Loucy (cell line): ENCODE measurements around the gene DPYSL4.

ENCODE experiments used
- H2AFZ ChIP-seq: fragments of 200-600 bp; sonication (generic); 2 replicates; pipeline ENCODE4 v1.6.0; 2016; ENCODE audit warnings: antibody characterized with exemption, mild to moderate bottlenecking, low read length, moderate library complexity
- H3F3A ChIP-seq: fragments of 200-600 bp; 2 replicates; pipeline ENCODE4 v1.6.0; 2016; ENCODE audit warnings: antibody characterized with exemption, low read depth, mild to moderate bottlenecking
- H3K27me3 ChIP-seq: fragments of 200-600 bp; sonication (generic); 2 replicates; pipeline ENCODE4 v1.6.1; 2014; ENCODE audit warnings: low read length, mild to moderate bottlenecking; ENCODE audit not compliant: insufficient read depth, poor library complexity, severe bottlenecking
- H3K36me3 ChIP-seq: fragments of 200-600 bp; sonication (generic); 2 replicates; pipeline ENCODE4 v1.6.1; 2016; ENCODE audit warnings: low read length; ENCODE audit not compliant: insufficient read depth
- H3K4me1 ChIP-seq: fragments of 200-600 bp; sonication (generic); 2 replicates; pipeline ENCODE4 v1.5.1; 2014; ENCODE audit warnings: low read length, mild to moderate bottlenecking; ENCODE audit not compliant: insufficient read depth, poor library complexity, severe bottlenecking
- H3K4me2 ChIP-seq: fragments of 200-600 bp; sonication (generic); 2 replicates; pipeline ENCODE4 v1.6.0; 2014; ENCODE audit warnings: antibody characterized with exemption, low read length, low read depth, mild to moderate bottlenecking; ENCODE audit not compliant: poor library complexity, severe bottlenecking
- H3K4me3 ChIP-seq: fragments of 200-600 bp; sonication (generic); 2 replicates; pipeline ENCODE4 v1.5.1; 2014; ENCODE audit warnings: low read length, mild to moderate bottlenecking, mixed read lengths; ENCODE audit not compliant: poor library complexity, severe bottlenecking
- H3K79me2 ChIP-seq: fragments of 200-600 bp; sonication (generic); 2 replicates; pipeline ENCODE4 v1.6.1; 2014; ENCODE audit warnings: low read length; ENCODE audit not compliant: insufficient read depth
- H3K9ac ChIP-seq: fragments of 200-600 bp; sonication (generic); 2 replicates; pipeline ENCODE4 v1.6.0; 2014; ENCODE audit warnings: mild to moderate bottlenecking, low read depth, low read length, moderate library complexity; ENCODE audit not compliant: poor library complexity, severe bottlenecking
- H3K9me2 ChIP-seq: fragments of 200-600 bp; sonication (generic); replicated peaks from 2 replicates; pipeline ENCODE4 v1.6.1; 2016; ENCODE audit warnings: low read depth, low read length, mixed read lengths
- H3K9me3 ChIP-seq: fragments of 200-600 bp; sonication (generic); 2 replicates; pipeline ENCODE4 v1.6.1; 2014; ENCODE audit warnings: mild to moderate bottlenecking, antibody characterized with exemption, low read length, low read depth; ENCODE audit not compliant: insufficient read depth
- H4K20me1 ChIP-seq: fragments of 200-600 bp; sonication (generic); 2 replicates; pipeline ENCODE4 v1.6.0; 2014; ENCODE audit warnings: antibody characterized with exemption, low read length, mild to moderate bottlenecking; ENCODE audit not compliant: insufficient read depth, poor library complexity, severe bottlenecking
- EZH2phosphoT487 ChIP-seq: fragments of 200-600 bp; IDR thresholded peaks from 2 replicates; pipeline ENCODE4 v1.6.1; 2018; ENCODE audit warnings: antibody characterized with exemption, mild to moderate bottlenecking, moderate library complexity, borderline replicate concordance
- TF ChIP-seq, protein P1 (sequence below): fragments of 200-600 bp; sonication (generic); conservative IDR thresholded peaks from 2 replicates; pipeline ENCODE4 v1.5.1; 2014; ENCODE audit warnings: mild to moderate bottlenecking, antibody characterized with exemption, low read length

Gene DPYSL4

DNA sequence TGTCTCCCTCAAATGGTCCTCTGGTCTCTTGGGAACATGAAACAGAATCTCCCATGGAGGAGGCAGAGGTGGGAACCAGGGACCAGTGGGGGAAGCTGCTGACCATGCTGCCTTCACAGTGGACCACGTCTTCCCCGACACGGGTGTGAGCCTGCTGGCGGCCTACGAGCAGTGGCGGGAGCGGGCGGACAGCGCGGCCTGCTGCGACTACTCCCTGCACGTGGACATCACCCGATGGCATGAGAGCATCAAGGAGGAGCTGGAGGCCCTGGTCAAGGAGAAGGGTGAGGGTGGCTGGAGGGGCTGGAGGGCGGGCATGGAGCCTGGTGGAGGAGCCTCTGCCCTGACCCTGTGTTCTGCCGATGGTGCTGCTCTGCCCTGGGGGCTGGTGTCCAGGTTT is 8.0 kb downstream of the DPYSL4 start:
- no peaks in the 10 kb centered on the region for H3K79me2 ChIP-seq
- H4K20me1 ChIP-seq, result no peaks in the 10 kb centered on the region
- no peaks in the 10 kb centered on the region for H3K36me3 ChIP-seq
- no peak overlapping the region for H2AFZ ChIP-seq
- TF ChIP-seq, protein P1, sequence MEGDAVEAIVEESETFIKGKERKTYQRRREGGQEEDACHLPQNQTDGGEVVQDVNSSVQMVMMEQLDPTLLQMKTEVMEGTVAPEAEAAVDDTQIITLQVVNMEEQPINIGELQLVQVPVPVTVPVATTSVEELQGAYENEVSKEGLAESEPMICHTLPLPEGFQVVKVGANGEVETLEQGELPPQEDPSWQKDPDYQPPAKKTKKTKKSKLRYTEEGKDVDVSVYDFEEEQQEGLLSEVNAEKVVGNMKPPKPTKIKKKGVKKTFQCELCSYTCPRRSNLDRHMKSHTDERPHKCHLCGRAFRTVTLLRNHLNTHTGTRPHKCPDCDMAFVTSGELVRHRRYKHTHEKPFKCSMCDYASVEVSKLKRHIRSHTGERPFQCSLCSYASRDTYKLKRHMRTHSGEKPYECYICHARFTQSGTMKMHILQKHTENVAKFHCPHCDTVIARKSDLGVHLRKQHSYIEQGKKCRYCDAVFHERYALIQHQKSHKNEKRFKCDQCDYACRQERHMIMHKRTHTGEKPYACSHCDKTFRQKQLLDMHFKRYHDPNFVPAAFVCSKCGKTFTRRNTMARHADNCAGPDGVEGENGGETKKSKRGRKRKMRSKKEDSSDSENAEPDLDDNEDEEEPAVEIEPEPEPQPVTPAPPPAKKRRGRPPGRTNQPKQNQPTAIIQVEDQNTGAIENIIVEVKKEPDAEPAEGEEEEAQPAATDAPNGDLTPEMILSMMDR, result no peak
- no peak for TF ChIP-seq EZH2phosphoT487
- no peaks in the 10 kb centered on the region for H3K27me3 ChIP-seq
- H3K4me2 ChIP-seq, result no peak overlapping the region
- no peak overlapping the region for H3K4me3 ChIP-seq
- no peaks in the 10 kb centered on the region for H3F3A ChIP-seq
- no peaks in the 10 kb centered on the region for H3K9me3 ChIP-seq
- no peak overlapping the region for H3K9ac ChIP-seq
- no peaks in the 10 kb centered on the region for H3K9me2 ChIP-seq
- no peaks in the 10 kb centered on the region for H3K4me1 ChIP-seq

DNA sequence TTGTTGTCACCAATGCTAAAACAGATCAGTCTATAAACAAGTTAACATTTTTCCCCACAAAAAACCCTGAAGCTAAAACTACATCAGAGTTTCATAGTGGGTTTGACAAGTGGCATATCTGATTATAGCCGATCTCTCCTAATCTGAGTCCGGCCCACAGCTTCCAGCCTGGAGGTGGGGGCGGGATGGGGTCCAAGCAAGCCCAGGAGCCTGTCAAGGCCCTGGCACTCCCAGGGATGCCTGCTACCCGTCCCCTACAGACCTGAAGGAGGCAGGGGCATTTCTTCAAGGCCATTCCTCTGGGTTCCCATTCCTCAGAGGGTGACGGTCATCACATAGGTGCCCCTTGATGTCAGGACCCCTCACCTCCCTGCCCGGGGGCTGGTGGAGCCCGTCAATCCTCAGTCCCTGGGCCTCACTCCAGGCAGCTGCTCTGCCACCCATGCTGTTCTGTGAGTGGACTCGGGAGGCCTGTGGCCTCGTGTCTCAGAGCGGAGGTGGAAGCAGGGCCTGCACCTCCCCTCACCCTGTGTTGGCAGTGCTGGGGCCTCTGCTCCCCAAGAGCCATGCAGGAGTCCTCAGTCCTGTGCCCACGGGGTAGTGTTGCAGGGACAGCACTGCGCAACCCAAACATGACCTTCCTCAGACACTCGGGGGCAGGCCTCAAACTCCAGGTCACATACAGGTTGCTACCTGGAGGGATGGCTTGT is 8.8 kb downstream of the DPYSL4 start:
- H3K79me2 ChIP-seq, result no peaks in the 10 kb centered on the region
- no peaks in the 10 kb centered on the region for H3K4me1 ChIP-seq
- H3K36me3 ChIP-seq, result no peaks in the 10 kb centered on the region
- H4K20me1 ChIP-seq, result no peaks in the 10 kb centered on the region
- no peaks in the 10 kb centered on the region for H3K9me3 ChIP-seq
- H3K4me2 ChIP-seq, result no peak overlapping the region
- H2AFZ ChIP-seq, result no peak overlapping the region
- no peak overlapping the region for H3K4me3 ChIP-seq
- H3K9me2 ChIP-seq, result no peaks in the 10 kb centered on the region
- no peak overlapping the region for H3K9ac ChIP-seq
- H3F3A ChIP-seq, result no peaks in the 10 kb centered on the region
- TF ChIP-seq, protein P1, result no peak
- TF ChIP-seq EZH2phosphoT487, result no peak
- no peaks in the 10 kb centered on the region for H3K27me3 ChIP-seq

DNA sequence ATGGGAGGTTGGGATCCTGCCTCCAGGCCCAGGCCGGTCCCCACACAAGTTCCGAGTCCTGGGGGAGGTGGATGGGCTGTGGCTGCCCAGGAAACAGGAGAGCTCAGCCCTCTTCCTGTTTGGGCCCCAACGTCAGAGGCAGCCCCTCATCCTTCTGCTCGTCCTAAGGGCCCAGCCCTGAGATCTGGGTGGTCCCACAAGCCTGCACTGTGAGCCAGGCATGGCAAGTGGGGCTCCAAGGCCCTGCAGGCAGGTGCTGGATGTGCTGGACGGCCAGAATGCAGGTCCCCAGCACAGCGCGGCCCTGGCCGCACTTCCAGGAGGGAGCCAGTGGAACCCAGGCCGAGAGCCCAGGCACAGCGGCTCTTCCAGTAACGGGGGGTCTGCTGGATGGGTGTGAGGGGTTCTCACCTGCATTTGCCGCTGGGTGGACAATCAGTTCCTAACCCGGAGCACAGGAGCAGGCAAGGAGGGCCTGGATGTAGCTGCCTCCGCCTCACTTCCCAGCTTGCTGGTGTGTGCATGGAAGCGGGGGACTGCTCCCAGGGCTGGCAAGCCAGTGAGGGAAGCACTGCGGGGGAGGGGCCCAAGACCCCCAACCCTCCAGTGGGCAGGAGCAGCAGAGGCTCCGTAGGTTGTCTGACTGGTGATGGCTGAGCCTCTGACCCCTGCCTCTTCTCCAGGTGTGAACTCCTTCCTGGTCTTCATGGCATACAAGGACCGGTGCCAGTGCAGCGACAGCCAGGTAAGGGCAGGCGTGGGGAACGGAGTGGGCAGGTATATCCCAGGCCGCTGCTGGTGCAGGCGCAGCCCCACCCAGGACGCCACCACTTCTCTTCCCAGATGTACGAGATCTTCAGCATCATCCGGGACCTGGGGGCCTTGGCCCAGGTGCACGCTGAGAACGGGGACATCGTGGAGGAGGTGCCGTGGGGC is 9.7 kb downstream of the DPYSL4 start:
- H3K79me2 ChIP-seq, result no peaks in the 10 kb centered on the region
- H3K9me3 ChIP-seq, result no peaks in the 10 kb centered on the region
- H3K4me1 ChIP-seq, result no peaks in the 10 kb centered on the region

More for the DNA sequence above, 9.7 kb downstream of the DPYSL4 start:
- Histone ChIP-seq H2AFZ (no peak overlapping the region), H3K4me3 (no peak overlapping the region), H4K20me1 (no peaks in the 10 kb centered on the region), H3K36me3 (no peaks in the 10 kb centered on the region), H3K9ac (no peak overlapping the region), H3K4me2 (no peak overlapping the region), H3F3A (no peaks in the 10 kb centered on the region), H3K27me3 (no peaks in the 10 kb centered on the region), H3K9me2 (no peaks in the 10 kb centered on the region)
- no peak for TF ChIP-seq EZH2phosphoT487
- TF ChIP-seq, protein P1, result no peak
